Ishikawa (cell line): ENCODE data around the gene FER.

Experiments
- CEBPB ChIP-seq: IDR thresholded peaks from 2 replicates; pipeline ENCODE4 v1.6.1; 2012
- CREB1 ChIP-seq: IDR thresholded peaks from 2 replicates; pipeline ENCODE4 v1.6.1; 2012; ENCODE audit warnings: low read depth
- EGR1 ChIP-seq: IDR thresholded peaks from 2 replicates; pipeline ENCODE4 v1.6.1; 2012
- EP300 ChIP-seq: IDR thresholded peaks from 2 replicates; pipeline ENCODE4 v1.6.1; 2012; ENCODE audit warnings: borderline replicate concordance
- FOXM1 ChIP-seq: IDR thresholded peaks from 2 replicates; pipeline ENCODE4 v1.6.1; 2012; ENCODE audit warnings: low read depth, borderline replicate concordance
- MAX ChIP-seq: IDR thresholded peaks from 2 replicates; pipeline ENCODE4 v1.6.1; 2012
- NFIC ChIP-seq: IDR thresholded peaks from 2 replicates; pipeline ENCODE4 v1.6.1; 2012
- RAD21 ChIP-seq: IDR thresholded peaks from 2 replicates; pipeline ENCODE4 v1.6.1; 2012; ENCODE audit warnings: low read depth
- REST ChIP-seq: IDR thresholded peaks from 2 replicates; pipeline ENCODE4 v1.6.1; 2012; ENCODE audit warnings: low read depth, mild to moderate bottlenecking
- TAF1 ChIP-seq: IDR thresholded peaks from 2 replicates; pipeline ENCODE4 v1.6.1; 2012; ENCODE audit warnings: low read depth, mild to moderate bottlenecking
- TCF12 ChIP-seq: IDR thresholded peaks from 2 replicates; pipeline ENCODE4 v1.6.1; 2012; ENCODE audit warnings: low read depth
- TEAD4 ChIP-seq: IDR thresholded peaks from 2 replicates; pipeline ENCODE4 v1.6.1; 2012
- USF1 ChIP-seq: IDR thresholded peaks from 2 replicates; pipeline ENCODE4 v1.6.1; 2012
- YY1 ChIP-seq: IDR thresholded peaks from 2 replicates; pipeline ENCODE4 v1.6.1; 2012; ENCODE audit warnings: low read depth
- ZBTB7A ChIP-seq: IDR thresholded peaks from 2 replicates; pipeline ENCODE4 v1.6.1; 2012; ENCODE audit warnings: low read depth

FER gene

GRCh38 chr5:109170629-109171350 lies 423.1 kb downstream of the FER start:
- TF ChIP-seq EP300: no peak
- no peak for TF ChIP-seq CEBPB
- no peak for TF ChIP-seq TCF12
- no peak for TF ChIP-seq MAX
- TF ChIP-seq NFIC: no peak
- TF ChIP-seq CREB1: no peak
- no peak for TF ChIP-seq USF1

- TF ChIP-seq RAD21 (no peak), REST (no peak), TEAD4 (no peak)
Measured at GRCh38 chr5:109173036-109173794, 425.5 kb downstream of the FER start.

GRCh38 chr5:109177227-109177626 lies 429.5 kb downstream of the FER start:
- no peak for TF ChIP-seq TCF12
- no peak for TF ChIP-seq YY1
- TF ChIP-seq TAF1: no peak
- no peak for TF ChIP-seq EP300
- TF ChIP-seq EGR1: no peak
- TF ChIP-seq MAX: no peak
- TF ChIP-seq USF1: no peak
- no peak for TF ChIP-seq REST
- no peak for TF ChIP-seq FOXM1
- TF ChIP-seq CREB1: no peak
- TF ChIP-seq CEBPB: no peak
- TF ChIP-seq NFIC: no peak
- no peak for TF ChIP-seq RAD21
- TF ChIP-seq TEAD4: no peak
- TF ChIP-seq ZBTB7A: no peak

GRCh38 chr5:109177782-109178181 lies 430.1 kb downstream of the FER start:
- TF ChIP-seq CREB1 (no peak), TCF12 (no peak), TEAD4 (no peak), YY1 (no peak), EGR1 (no peak), FOXM1 (no peak), NFIC (no peak), MAX (no peak), REST (no peak), TAF1 (no peak), USF1 (no peak), RAD21 (no peak), CEBPB (no peak), ZBTB7A (no peak), EP300 (no peak)
